DOHH2 (cell line): ENCODE results near the gene CNN3.

Experiments used
- CTCF ChIP-seq: fragments of 200-600 bp; sonication (generic); IDR thresholded peaks from one replicate; pipeline ENCODE4 v1.5.1; 2014; ENCODE audit warnings: antibody characterized with exemption, mild to moderate bottlenecking, low read depth, low read length; ENCODE audit not compliant: poor library complexity, severe bottlenecking
- EZH2phosphoT487 ChIP-seq: fragments of 200-600 bp; sonication (generic); IDR thresholded peaks from 2 replicates; pipeline ENCODE4 v1.6.1; 2017; ENCODE audit warnings: borderline replicate concordance, mild to moderate bottlenecking, antibody characterized with exemption, low read length, moderate library complexity, mixed read lengths

- TF ChIP-seq CTCF = no peak
- no peak for TF ChIP-seq EZH2phosphoT487
Measured at GRCh38 chr1:94895518-94895917, 31.4 kb downstream of the CNN3 start.
